DND-41 (cell line): ENCODE results near the gene EXOG.

Source experiments
- CTCF ChIP-seq: IDR thresholded peaks from 2 replicates; pipeline ENCODE4 v1.5.1; 2012; ENCODE audit warnings: borderline replicate concordance, low read length, moderate library complexity, mild to moderate bottlenecking; ENCODE audit not compliant: poor library complexity, severe bottlenecking; ENCODE audit errors: extremely low read depth
- EZH2 ChIP-seq: IDR thresholded peaks from 3 replicates; pipeline ENCODE4 v1.6.1; 2012; ENCODE audit warnings: borderline replicate concordance, low read depth, mild to moderate bottlenecking, moderate library complexity, low read length, inconsistent platforms; ENCODE audit not compliant: severe bottlenecking

GRCh38 chr3:38482951-38483350 is 13.2 kb upstream of the EXOG start:
- TF ChIP-seq CTCF (no peak), EZH2 (no peak)
